Epithelial cell of proximal tubule (primary cell): ENCODE data around the gene NMRAL1. TPM values are rescaled to one million over a fixed set of nuclear protein-coding genes. Genes with fewer than 3 reads are reported as not detected.

ENCODE experiments used
- DNase-seq: peaks from one replicate; pipeline ENCODE4 v3.0.0-alpha.2; 2011; ENCODE audit warnings: low read depth
- H3K4me3 ChIP-seq: 2 replicates; pipeline ENCODE4 v1.5.1; 2011; ENCODE audit warnings: low read depth, mild to moderate bottlenecking, low read length
- CTCF ChIP-seq: conservative IDR thresholded peaks from 2 replicates; pipeline ENCODE4 v1.5.1; 2012; ENCODE audit warnings: low read depth, mild to moderate bottlenecking, low read length
- total RNA-seq: library from RNA; depleted of rRNA; stranded (reverse); fragments of >200 nt; gene quantifications from 2 replicates; pipeline ENCODE4 v1.2.3, GENCODE V29; 2015

NMRAL1 gene
- total RNA-seq, 1 donor from 2014 or later: 177 TPM

GRCh38 chr16:4495766-4496165 is 21.3 kb upstream of the NMRAL1 start:
- DNase-seq: no peak
- H3K4me3 ChIP-seq: no peak overlapping the region
- no peak for TF ChIP-seq CTCF

GRCh38 chr16:4494746-4495490 is 20.5 kb upstream of the NMRAL1 start:
- no peak for DNase-seq
- H3K4me3 ChIP-seq: no peak overlapping the region
- no peak for TF ChIP-seq CTCF

- no peak for DNase-seq
- no peak for TF ChIP-seq CTCF
- H3K4me3 ChIP-seq: no peak overlapping the region
Observed at GRCh38 chr16:4491898-4492297, 17.5 kb upstream of the NMRAL1 start.

- H3K4me3 ChIP-seq: no peak overlapping the region
- peak; percentile 76 for DNase-seq
- no peak for TF ChIP-seq CTCF
Observed at GRCh38 chr16:4489030-4489429, 14.6 kb upstream of the NMRAL1 start.

GRCh38 chr16:4488499-4488967 is 14.1 kb upstream of the NMRAL1 start:
- no peak for DNase-seq
- TF ChIP-seq CTCF: no peak
- no peak overlapping the region for H3K4me3 ChIP-seq

- no peak overlapping the region for H3K4me3 ChIP-seq
- peak; percentile 95 for DNase-seq
- no peak for TF ChIP-seq CTCF
Observed at GRCh38 chr16:4487955-4488498, 13.6 kb upstream of the NMRAL1 start.
